ENCODE measurements around the gene TNFRSF8.

- no peak for TF ChIP-seq CTCF (IDR thresholded peaks at IDR 0.05)
- no peak for TF ChIP-seq POLR2A (IDR thresholded peaks at IDR 0.05)
These were observed 34.2 kb downstream of the TNFRSF8 start for GRCh38 chr1:12097321-12097720.

Data from thyroid gland (tissue), 4 donors.